Measurements from ENCODE around the gene NSUN7.

- TF ChIP-seq ZNF274 (IDR thresholded peaks at IDR 0.05; ENCODE audit: low read depth, low read length) (no peak), YY1 (IDR thresholded peaks at IDR 0.05; ENCODE audit: insufficient read depth, insufficient read length) (no peak)
These were observed 19.6 kb upstream of the NSUN7 start for GRCh38 chr4:40730091-40730679.
